HG03039 (cell line): ENCODE measurements around the gene NCAN.
"Not testable (repeated sequence)": the region's sequence is repeated elsewhere in the genome, so short reads cannot be mapped to it uniquely, and the experiment has no call there.

Source experiments
- ATAC-seq: cut with Tn5 transposase; IDR thresholded peaks from one replicate; pipeline ENCODE4 v1.9.1; 2021; ENCODE audit warnings: mild to moderate bottlenecking, moderate library complexity; ENCODE audit not compliant: unreplicated experiment

NCAN gene

GRCh38 chr19:19223636-19224035, 11.9 kb downstream of the NCAN start:
- ATAC-seq: no peak

GRCh38 chr19:19224150-19224851, 12.5 kb downstream of the NCAN start:
- ATAC-seq: no peak

- no peak for ATAC-seq
Observed at GRCh38 chr19:19224852-19225494, 13.2 kb downstream of the NCAN start.

GRCh38 chr19:19226204-19226603, 14.4 kb downstream of the NCAN start:
- ATAC-seq: no peak

GRCh38 chr19:19226663-19227062, 14.9 kb downstream of the NCAN start:
- no peak for ATAC-seq

- no peak for ATAC-seq
Observed at GRCh38 chr19:19227217-19227616, 15.5 kb downstream of the NCAN start.

- ATAC-seq: no peak
Observed at GRCh38 chr19:19229701-19230100, 17.9 kb downstream of the NCAN start.

GRCh38 chr19:19230999-19231398, 19.2 kb downstream of the NCAN start:
- ATAC-seq: no peak

GRCh38 chr19:19232261-19232721, 20.5 kb downstream of the NCAN start:
- no peak for ATAC-seq

- no peak for ATAC-seq
Observed at GRCh38 chr19:19234220-19234816, 22.6 kb downstream of the NCAN start.

- ATAC-seq: no peak
Observed at GRCh38 chr19:19236173-19236572, 24.4 kb downstream of the NCAN start.

GRCh38 chr19:19238126-19238894, 26.6 kb downstream of the NCAN start:
- ATAC-seq: no peak

GRCh38 chr19:19239675-19240074, 27.9 kb downstream of the NCAN start:
- ATAC-seq: no peak

GRCh38 chr19:19240476-19240875, 28.7 kb downstream of the NCAN start:
- no peak for ATAC-seq

GRCh38 chr19:19250196-19250801, 38.5 kb downstream of the NCAN start:
- ATAC-seq: no peak

- ATAC-seq: not testable (repeated sequence)
Observed at GRCh38 chr19:19253409-19253808, 41.7 kb downstream of the NCAN start.

GRCh38 chr19:19256072-19256969, 44.6 kb downstream of the NCAN start:
- ATAC-seq: no peak

- ATAC-seq: no peak
Observed at GRCh38 chr19:19257137-19257536, 45.4 kb downstream of the NCAN start.

GRCh38 chr19:19257836-19258588, 46.3 kb downstream of the NCAN start:
- ATAC-seq: no peak
